Bronchial epithelial cell (primary cell): ENCODE data around the gene PI4KA. TPM values are rescaled to one million over a fixed set of nuclear protein-coding genes. Genes with fewer than 3 reads are reported as not detected.

Experiments
- DNase-seq: peaks from one replicate; pipeline ENCODE4 v3.0.0-alpha.2; 2010; ENCODE audit warnings: low read depth
- FAIRE-seq: peaks from 2 replicates; lab custom pipeline; 2011; peaks lifted over from hg19 to GRCh38; lab: Jason Lieb, UNC
- H3K27me3 ChIP-seq: 2 replicates; pipeline ENCODE4 v1.5.1; 2011; ENCODE audit warnings: low read length; ENCODE audit not compliant: control insufficient read depth, insufficient read depth
- H3K36me3 ChIP-seq: 2 replicates; pipeline ENCODE4 v1.5.1; 2011; ENCODE audit warnings: low read length; ENCODE audit not compliant: control insufficient read depth, insufficient read depth
- H3K4me3 ChIP-seq: 2 replicates; pipeline ENCODE4 v1.5.1; 2011; ENCODE audit warnings: mild to moderate bottlenecking, low read depth, low read length, control low read depth
- CTCF ChIP-seq: IDR thresholded peaks from 2 replicates; pipeline ENCODE4 v1.5.1; 2011; ENCODE audit warnings: mild to moderate bottlenecking, moderate library complexity, low read length, control low read depth, inconsistent platforms; ENCODE audit not compliant: insufficient read depth, severe bottlenecking
- total RNA-seq: library from RNA; depleted of rRNA; stranded (reverse); fragments of >200 nt; gene quantifications from 2 replicates; pipeline ENCODE4 v1.2.1, GENCODE V29; 2014

PI4KA gene
- total RNA-seq, 1 donor from 2014 or later = 9.5 TPM

GRCh38 chr22:20787746-20788626 lies 70.6 kb downstream of the PI4KA start:
- peak; percentile 52 for FAIRE-seq
- no peak overlapping the region for H3K4me3 ChIP-seq
- peaks cover 13% of the 10 kb centered on the region for H3K36me3 ChIP-seq
- no peak for TF ChIP-seq CTCF
- no peak for DNase-seq
- no peaks in the 10 kb centered on the region for H3K27me3 ChIP-seq

- Histone ChIP-seq H3K27me3 (no peaks in the 10 kb centered on the region), H3K36me3 (peaks cover 7% of the 10 kb centered on the region), H3K4me3 (no peak overlapping the region)
- no peak for DNase-seq
- peak; percentile 32 for FAIRE-seq
- no peak for TF ChIP-seq CTCF
These were observed 71.4 kb downstream of the PI4KA start for GRCh38 chr22:20787223-20787622.

- DNase-seq = no peak
- TF ChIP-seq CTCF = no peak
- peaks cover 7% of the 10 kb centered on the region for H3K36me3 ChIP-seq
- H3K4me3 ChIP-seq = no peak overlapping the region
- H3K27me3 ChIP-seq = no peaks in the 10 kb centered on the region
- FAIRE-seq = no peak
These were observed 72.1 kb downstream of the PI4KA start for GRCh38 chr22:20786536-20786979.

- H3K4me3 ChIP-seq = no peak overlapping the region
- TF ChIP-seq CTCF = no peak
- peaks cover 7% of the 10 kb centered on the region for H3K36me3 ChIP-seq
- H3K27me3 ChIP-seq = no peaks in the 10 kb centered on the region
- no peak for FAIRE-seq
- DNase-seq = no peak
These were observed 72.6 kb downstream of the PI4KA start for GRCh38 chr22:20786048-20786447.

- no peak for TF ChIP-seq CTCF
- Histone ChIP-seq H3K36me3 (peaks cover 7% of the 10 kb centered on the region), H3K27me3 (no peaks in the 10 kb centered on the region), H3K4me3 (no peak overlapping the region)
- no peak for DNase-seq
- no peak for FAIRE-seq
These were observed 73.2 kb downstream of the PI4KA start for GRCh38 chr22:20785415-20785814.
